Measurements from ENCODE around the gene KRTAP9-8. TPM values are rescaled to one million over a fixed set of nuclear protein-coding genes. Genes with fewer than 3 reads are reported as not detected.
"Not testable (repeated sequence)": the region's sequence is repeated elsewhere in the genome, so short reads cannot be mapped to it uniquely, and the experiment has no call there.

Gene KRTAP9-8
- total RNA-seq, 1 donor from 2014 or later = not detected

- Mint-ChIP-seq H3K4me3 (ENCODE audit: unreplicated experiment) (no peak overlapping the region), H3K27me3 (ENCODE audit: unreplicated experiment) (peaks cover 3% of the 10 kb centered on the region), H3K27ac (ENCODE audit: unreplicated experiment) (no peak overlapping the region), H3K4me1 (ENCODE audit: unreplicated experiment) (peaks cover 4% of the 10 kb centered on the region), H3K36me3 (ENCODE audit: low read depth, unreplicated experiment) (no peaks in the 10 kb centered on the region), H3K9me3 (ENCODE audit: unreplicated experiment) (no peaks in the 10 kb centered on the region)
- TF ChIP-seq, protein P1, sequence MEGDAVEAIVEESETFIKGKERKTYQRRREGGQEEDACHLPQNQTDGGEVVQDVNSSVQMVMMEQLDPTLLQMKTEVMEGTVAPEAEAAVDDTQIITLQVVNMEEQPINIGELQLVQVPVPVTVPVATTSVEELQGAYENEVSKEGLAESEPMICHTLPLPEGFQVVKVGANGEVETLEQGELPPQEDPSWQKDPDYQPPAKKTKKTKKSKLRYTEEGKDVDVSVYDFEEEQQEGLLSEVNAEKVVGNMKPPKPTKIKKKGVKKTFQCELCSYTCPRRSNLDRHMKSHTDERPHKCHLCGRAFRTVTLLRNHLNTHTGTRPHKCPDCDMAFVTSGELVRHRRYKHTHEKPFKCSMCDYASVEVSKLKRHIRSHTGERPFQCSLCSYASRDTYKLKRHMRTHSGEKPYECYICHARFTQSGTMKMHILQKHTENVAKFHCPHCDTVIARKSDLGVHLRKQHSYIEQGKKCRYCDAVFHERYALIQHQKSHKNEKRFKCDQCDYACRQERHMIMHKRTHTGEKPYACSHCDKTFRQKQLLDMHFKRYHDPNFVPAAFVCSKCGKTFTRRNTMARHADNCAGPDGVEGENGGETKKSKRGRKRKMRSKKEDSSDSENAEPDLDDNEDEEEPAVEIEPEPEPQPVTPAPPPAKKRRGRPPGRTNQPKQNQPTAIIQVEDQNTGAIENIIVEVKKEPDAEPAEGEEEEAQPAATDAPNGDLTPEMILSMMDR (IDR thresholded peaks at IDR 0.05; ENCODE audit: unreplicated experiment) = no peak
- no peak for DNase-seq (ENCODE audit: low spot score)
Measured at GRCh38 chr17:41230094-41230493, 7.7 kb upstream of the KRTAP9-8 start.

GRCh38 chr17:41231731-41232130 lies 6.1 kb upstream of the KRTAP9-8 start:
- no peak for DNase-seq (ENCODE audit: low spot score)
- TF ChIP-seq, protein P1 (IDR thresholded peaks at IDR 0.05; ENCODE audit: unreplicated experiment) = no peak
- peaks cover 3% of the 10 kb centered on the region for H3K27me3 Mint-ChIP-seq (ENCODE audit: unreplicated experiment)
- no peak overlapping the region for H3K27ac Mint-ChIP-seq (ENCODE audit: unreplicated experiment)
- H3K4me1 Mint-ChIP-seq (ENCODE audit: unreplicated experiment) = peaks cover 4% of the 10 kb centered on the region
- H3K4me3 Mint-ChIP-seq (ENCODE audit: unreplicated experiment) = no peak overlapping the region
- H3K9me3 Mint-ChIP-seq (ENCODE audit: unreplicated experiment) = no peaks in the 10 kb centered on the region
- H3K36me3 Mint-ChIP-seq (ENCODE audit: low read depth, unreplicated experiment) = no peaks in the 10 kb centered on the region

DNA sequence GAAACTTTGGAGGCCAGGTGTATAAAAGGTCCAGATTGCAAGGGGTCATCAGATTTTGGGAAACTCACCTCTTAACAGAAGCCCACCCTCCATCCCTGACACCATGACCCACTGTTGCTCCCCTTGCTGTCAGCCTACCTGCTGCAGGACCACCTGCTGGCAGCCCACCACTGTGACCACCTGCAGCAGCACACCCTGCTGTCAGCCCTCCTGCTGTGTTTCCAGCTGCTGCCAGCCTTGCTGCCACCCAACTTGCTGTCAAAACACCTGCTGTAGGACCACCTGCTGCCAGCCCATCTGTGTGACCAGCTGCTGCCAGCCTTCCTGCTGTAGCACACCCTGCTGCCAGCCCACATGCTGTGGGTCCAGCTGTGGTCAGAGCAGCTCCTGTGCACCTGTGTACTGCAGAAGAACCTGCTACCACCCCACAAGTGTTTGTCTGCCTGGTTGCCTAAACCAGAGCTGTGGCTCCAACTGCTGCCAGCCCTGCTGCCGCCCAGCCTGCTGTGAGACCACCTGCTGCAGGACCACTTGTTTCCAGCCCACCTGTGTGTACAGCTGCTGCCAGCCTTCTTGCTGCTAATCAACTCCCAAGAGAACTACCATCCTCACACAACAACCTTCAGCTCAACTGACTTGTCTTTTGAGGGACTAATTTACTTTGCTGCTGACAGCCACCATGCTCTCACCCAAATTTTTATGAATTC lies 5.2 kb upstream of the KRTAP9-8 start, which contains the start of gene KRTAP9-3:
Gene KRTAP9-3, plus strand, starts transcription at position 51 of the 707 bp plus-strand sequence. Its CDS starts 53 bp downstream, at position 104.
- H3K4me3 Mint-ChIP-seq (ENCODE audit: unreplicated experiment); H3K4me1 Mint-ChIP-seq (ENCODE audit: unreplicated experiment); H3K9me3 Mint-ChIP-seq (ENCODE audit: unreplicated experiment); H3K27ac Mint-ChIP-seq (ENCODE audit: unreplicated experiment); DNase-seq (ENCODE audit: low spot score); H3K27me3 Mint-ChIP-seq (ENCODE audit: unreplicated experiment); H3K36me3 Mint-ChIP-seq (ENCODE audit: low read depth, unreplicated experiment): not testable (repeated sequence)

DNA sequence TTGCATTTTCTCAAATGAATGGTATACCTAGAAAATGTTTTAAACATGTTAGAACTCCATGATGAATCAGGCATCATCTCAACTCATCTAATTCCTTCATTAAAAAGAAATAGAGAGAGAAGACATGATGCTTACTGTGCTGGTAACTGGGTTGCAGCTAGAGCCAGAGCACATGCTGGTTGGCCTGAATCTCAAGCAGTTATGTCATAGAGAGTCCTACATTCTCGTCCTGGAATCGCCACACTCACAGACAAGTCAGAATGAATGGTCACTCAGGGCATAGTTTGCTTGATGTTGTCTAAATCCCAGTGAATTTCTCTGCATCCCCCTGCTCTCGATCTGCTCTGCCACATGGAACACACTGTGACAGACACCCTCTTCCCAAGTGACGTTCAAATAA lies 683 bp upstream of the KRTAP9-8 start:
- H3K27ac Mint-ChIP-seq (ENCODE audit: unreplicated experiment); H3K4me1 Mint-ChIP-seq (ENCODE audit: unreplicated experiment); H3K27me3 Mint-ChIP-seq (ENCODE audit: unreplicated experiment); DNase-seq (ENCODE audit: low spot score); H3K4me3 Mint-ChIP-seq (ENCODE audit: unreplicated experiment); H3K9me3 Mint-ChIP-seq (ENCODE audit: unreplicated experiment); H3K36me3 Mint-ChIP-seq (ENCODE audit: low read depth, unreplicated experiment): not testable (repeated sequence)

DNA sequence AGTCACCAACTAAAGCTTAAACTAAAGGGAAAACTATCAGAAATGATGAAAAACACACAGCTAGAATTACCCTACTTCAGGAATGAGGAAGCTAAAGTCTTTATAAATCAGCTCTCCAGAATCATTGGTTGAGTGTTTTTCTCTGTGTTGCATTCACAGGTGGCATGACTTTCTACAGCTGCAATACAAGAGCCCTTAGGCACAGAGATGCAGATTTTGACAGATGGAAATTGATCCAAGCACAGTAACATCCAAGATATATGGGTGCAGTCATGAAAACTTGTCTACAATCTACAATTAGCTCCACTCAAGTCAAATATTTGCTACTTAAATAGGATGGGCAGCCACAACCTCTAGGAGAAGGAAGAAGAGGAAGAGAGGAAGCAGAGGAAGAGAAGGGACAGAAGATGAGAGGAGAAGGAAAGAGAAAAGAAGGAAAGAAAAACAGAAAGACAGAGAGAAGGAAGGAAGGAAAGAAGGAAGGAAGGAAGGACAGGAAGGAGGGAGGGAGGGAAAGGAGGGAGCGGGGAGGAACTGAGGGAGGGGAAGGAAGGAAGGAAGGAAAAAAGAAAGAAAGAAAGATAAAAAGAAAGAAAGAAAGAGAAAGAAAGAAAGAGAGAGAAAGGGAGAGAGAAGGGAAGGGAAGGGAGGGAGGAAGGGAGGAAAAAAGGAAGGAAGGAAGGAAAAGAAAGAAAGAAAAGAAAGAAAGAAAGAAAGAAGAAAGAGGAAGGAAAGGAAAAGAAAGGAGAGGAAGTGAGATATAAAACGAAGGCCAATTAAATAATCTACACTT lies 9.4 kb downstream of the KRTAP9-8 start:
- not testable (repeated sequence) for H3K27ac Mint-ChIP-seq (ENCODE audit: unreplicated experiment); H3K4me1 Mint-ChIP-seq (ENCODE audit: unreplicated experiment); H3K36me3 Mint-ChIP-seq (ENCODE audit: low read depth, unreplicated experiment); H3K9me3 Mint-ChIP-seq (ENCODE audit: unreplicated experiment); DNase-seq (ENCODE audit: low spot score); H3K4me3 Mint-ChIP-seq (ENCODE audit: unreplicated experiment); H3K27me3 Mint-ChIP-seq (ENCODE audit: unreplicated experiment)

DNA sequence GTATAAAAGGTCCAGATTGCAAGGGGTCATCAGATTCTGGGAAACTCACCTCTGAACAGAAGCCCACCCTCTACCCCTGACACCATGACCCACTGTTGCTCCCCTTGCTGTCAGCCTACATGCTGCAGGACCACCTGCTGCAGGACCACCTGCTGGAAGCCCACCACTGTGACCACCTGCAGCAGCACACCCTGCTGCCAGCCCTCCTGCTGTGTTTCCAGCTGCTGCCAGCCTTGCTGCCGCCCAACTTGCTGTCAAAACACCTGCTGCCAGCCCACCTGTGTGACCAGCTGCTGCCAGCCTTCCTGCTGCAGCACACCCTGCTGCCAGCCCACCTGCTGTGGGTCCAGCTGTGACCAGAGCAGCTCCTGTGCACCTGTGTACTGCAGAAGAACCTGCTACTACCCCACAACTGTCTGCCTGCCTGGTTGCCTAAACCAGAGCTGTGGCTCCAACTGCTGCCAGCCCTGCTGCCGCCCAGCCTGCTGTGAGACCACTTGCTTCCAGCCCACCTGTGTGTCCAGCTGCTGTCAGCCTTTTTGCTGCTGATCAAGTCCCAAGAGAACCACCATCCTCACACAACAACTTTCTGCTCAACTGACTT lies 11.9 kb downstream of the KRTAP9-8 start, which contains the start of gene KRTAP9-4:
Gene KRTAP9-4, plus strand, starts transcription at position 51 of the 604 bp plus-strand sequence. Its CDS starts 34 bp downstream, at position 85.
- H3K4me3 Mint-ChIP-seq (ENCODE audit: unreplicated experiment); H3K27me3 Mint-ChIP-seq (ENCODE audit: unreplicated experiment); H3K4me1 Mint-ChIP-seq (ENCODE audit: unreplicated experiment); DNase-seq (ENCODE audit: low spot score); H3K36me3 Mint-ChIP-seq (ENCODE audit: low read depth, unreplicated experiment); H3K27ac Mint-ChIP-seq (ENCODE audit: unreplicated experiment); H3K9me3 Mint-ChIP-seq (ENCODE audit: unreplicated experiment): not testable (repeated sequence)

Data from endothelial cell (in vitro differentiated cells).